HG03139 (cell line): ENCODE measurements around the gene BMERB1.
"Not testable (repeated sequence)": the region's sequence is repeated elsewhere in the genome, so short reads cannot be mapped to it uniquely, and the experiment has no call there.

Source experiments
- ATAC-seq: cut with Tn5 transposase; IDR thresholded peaks from one replicate; pipeline ENCODE4 v1.9.1; 2021; ENCODE audit not compliant: unreplicated experiment

Gene BMERB1

GRCh38 chr16:15519790-15520189 lies 85.4 kb downstream of the BMERB1 start:
- ATAC-seq, result no peak

DNA sequence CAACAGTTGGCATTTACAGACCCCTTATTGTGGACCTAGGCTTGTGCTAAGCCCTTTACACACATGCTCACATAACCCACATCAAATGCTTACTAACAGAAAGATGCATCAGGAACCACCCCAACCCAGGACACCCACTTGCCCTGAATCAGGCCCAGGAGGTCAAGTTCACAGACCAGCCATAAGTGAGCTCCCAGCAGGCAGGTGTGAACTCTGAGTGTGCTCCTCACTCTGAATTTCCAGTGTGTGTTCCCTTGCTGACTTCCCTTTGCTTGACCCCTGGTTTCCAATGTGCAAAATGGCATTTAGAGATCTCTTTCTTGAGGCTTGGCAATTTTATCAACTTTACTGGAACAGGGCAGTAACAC lies 87.0 kb downstream of the BMERB1 start:
- no peak for ATAC-seq

GRCh38 chr16:15521758-15522509 lies 87.5 kb downstream of the BMERB1 start:
- ATAC-seq, result no peak

DNA sequence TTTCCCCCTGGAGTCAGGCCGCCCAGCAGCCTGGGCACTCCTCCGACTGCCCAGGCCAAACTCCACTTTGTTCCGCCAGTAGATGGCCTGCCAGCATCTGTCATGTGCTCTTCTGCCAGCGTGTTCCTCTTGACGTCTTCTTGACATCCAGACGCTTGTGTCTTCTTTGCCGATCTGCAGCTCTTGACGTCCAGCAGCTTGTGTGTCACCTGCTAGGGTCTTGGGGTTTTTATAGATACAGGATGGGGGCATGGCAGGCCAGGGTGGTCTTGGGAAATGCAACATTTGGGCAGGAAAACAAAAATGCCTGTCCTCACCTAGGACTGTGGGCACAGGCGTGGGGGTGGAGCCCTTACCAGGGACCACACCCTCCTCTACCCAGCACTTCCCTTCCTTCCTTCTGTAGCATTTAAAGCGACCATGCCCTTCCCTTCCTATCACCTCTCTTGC lies 88.7 kb downstream of the BMERB1 start:
- no peak for ATAC-seq

GRCh38 chr16:15523939-15524338 lies 89.6 kb downstream of the BMERB1 start:
- no peak for ATAC-seq

- no peak for ATAC-seq
Measured at GRCh38 chr16:15524966-15525365, 90.6 kb downstream of the BMERB1 start.

DNA sequence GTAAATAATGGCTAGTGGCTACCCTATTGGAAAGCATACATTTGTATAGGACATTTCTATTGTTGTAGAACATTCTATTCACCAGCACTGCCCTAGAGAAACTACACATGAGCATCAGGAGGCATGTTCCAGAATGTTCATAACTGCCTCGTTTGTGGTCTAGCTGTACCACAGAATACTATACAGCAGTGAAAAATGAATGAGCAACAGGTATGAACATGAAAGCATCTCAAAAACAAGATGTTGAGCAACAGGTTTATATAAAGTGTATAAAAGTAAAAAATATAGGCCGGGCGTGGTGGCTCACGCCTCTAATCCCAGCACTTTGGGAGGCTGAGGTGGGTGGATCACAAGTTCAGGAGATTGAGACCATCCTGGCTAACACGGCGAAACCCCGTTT lies 91.7 kb downstream of the BMERB1 start:
- no peak for ATAC-seq

DNA sequence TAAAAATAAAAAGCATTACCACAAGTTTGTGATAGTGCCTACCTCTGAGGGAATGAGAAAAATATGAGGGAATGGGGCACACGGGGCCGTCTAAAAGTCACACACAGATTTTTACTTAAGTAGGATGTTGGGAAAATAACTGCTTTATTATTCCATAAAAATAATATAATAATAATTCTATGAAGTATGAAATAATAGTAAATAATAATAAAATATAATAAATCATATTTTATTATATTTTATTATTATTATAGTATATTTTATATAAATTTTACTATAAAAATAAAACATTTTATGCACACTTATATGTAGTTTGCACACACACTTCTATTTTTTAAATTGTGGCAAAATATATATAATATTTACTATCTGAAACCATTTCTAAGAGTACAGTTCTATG lies 92.3 kb downstream of the BMERB1 start:
- no peak for ATAC-seq

DNA sequence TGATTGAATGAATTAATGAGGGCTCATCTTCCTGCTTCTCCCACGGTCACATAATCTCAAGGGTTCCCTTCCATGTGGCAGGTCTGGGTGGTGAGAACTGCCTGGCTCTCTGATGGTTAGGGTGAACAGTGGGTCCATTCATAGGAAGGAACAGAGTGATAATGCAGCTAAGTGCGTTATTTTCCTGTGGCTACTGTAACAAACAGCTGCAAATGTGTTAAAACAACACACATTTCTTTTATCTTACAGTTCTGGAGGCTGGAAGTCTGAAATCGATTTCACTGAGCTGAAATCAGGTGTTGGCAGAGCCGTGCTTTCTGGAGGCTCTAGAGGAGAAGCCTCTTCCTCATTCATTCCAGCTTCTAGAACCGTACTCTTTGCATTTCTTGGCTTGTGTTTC lies 95.3 kb downstream of the BMERB1 start:
- no peak for ATAC-seq

DNA sequence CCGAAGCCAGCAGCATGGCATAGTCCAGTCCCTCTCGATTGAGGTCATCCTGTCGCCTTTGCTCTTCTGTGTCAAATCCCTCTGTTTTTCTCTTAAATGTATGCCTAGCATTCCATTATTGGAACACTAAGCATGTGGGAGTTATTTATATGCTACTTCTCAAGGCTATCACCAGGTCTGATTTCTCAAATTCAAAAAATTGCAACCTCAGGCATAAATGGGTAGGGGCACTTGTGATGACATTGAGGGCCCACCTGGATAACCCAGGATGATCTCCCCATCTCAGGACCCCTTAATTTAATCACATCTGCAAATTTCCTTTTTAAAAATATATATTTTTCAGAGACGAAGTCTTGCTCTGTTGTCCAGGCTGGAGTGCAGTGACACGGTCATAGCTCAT lies 95.7 kb downstream of the BMERB1 start:
- no peak for ATAC-seq

- no peak for ATAC-seq
Measured at GRCh38 chr16:15532825-15533224, 98.4 kb downstream of the BMERB1 start.

DNA sequence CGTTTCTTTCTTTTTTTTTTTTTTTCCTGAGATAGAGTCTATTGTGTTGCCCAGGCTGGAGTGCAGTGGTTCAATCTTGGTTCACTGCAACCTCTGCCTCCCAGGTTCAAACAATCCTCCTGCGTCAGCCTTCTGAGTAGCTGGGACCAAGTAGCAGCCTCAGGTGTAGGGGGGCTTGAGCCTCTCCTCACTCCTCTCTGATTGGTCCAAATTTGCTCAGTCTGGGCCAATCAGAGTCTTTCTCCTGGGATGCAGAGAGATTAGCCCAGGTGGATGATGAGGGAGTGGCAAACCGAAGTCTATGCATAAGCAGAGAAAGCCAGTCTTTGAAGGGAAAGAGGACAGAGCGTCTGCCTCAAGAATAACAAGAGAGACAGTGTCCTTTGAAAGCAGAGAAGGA lies 99.0 kb downstream of the BMERB1 start:
- ATAC-seq, result no peak

- no peak for ATAC-seq
Measured at GRCh38 chr16:15535772-15536171, 101.4 kb downstream of the BMERB1 start.

DNA sequence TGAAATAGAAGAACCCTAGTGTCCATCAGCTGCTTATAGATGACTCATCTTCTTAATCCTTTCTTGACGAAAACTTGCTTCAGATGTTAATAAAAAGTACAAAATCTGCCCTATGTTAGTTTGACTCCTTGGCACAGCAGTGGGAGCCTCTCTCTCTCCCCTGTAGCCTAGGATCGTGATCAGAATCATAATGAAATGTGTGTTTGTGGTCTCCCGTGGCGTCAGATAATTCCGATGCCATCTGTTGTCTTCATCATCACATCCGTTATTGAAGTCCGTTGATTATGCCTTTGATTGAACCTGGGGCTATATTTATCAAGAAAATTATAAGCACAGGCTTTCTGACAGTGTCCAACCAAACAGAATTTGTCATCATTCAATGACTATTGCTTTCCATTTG lies 102.5 kb downstream of the BMERB1 start:
- ATAC-seq, result no peak

GRCh38 chr16:15538507-15538906 lies 104.1 kb downstream of the BMERB1 start:
- no peak for ATAC-seq

GRCh38 chr16:15539197-15539596 lies 104.8 kb downstream of the BMERB1 start:
- ATAC-seq, result no peak

DNA sequence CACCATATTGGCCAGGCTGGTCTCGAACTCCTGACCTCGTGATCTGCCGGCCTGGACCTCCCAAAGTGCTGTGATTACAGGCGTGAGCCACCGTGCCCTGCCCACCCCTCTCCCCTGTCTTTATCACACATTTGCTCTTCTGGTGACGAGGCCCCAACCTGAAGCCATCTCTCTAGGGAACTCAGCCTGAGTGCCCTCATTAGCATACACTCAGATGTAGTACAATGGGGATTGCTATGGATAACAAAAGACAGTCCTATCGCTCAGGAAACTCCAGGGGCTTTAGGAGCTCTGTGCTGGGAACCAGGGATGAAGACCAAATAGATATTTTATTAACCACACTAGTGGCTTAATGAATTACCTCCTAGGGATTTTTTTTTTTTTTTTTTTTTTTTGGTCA lies 107.9 kb downstream of the BMERB1 start:
- ATAC-seq, result no peak

GRCh38 chr16:15542734-15543347 lies 108.5 kb downstream of the BMERB1 start:
- no peak for ATAC-seq

DNA sequence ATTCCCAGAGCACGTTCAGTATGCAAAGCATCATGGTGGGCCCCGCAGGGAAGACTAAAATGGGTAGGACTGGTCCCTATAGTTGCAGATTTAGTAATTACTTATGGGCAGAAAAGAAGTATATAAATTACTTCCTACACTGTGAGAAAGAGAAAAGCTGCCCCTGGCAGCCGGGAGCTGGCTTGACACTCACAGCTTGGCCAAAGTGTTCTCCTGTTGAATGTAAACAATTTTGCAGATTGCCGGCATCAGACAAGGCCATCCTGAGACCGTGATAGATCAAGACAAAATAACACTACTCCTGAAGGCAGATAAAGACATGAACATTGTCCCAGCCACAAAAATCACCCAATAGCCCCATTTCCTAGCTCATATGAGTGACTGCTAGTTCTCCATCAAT lies 110.0 kb downstream of the BMERB1 start:
- no peak for ATAC-seq

- no peak for ATAC-seq
Measured at GRCh38 chr16:15545544-15545943, 111.2 kb downstream of the BMERB1 start.

GRCh38 chr16:15547072-15547767 lies 112.8 kb downstream of the BMERB1 start:
- not testable (repeated sequence) for ATAC-seq

GRCh38 chr16:15547768-15548096 lies 113.3 kb downstream of the BMERB1 start:
- ATAC-seq, result no peak
